Aorta (tissue), 5 donors: ENCODE data around the gene PBX4. TPM values are rescaled to one million over a fixed set of nuclear protein-coding genes. Genes with fewer than 3 reads are reported as not detected.

Experiments
- ATAC-seq: fragments of 200-7000 bp; cut with Tn5 transposase; one replicate; pipeline ENCODE4 v1.9.1; 2022; ENCODE audit warnings: moderate library complexity; ENCODE audit not compliant: low FRiP score
- DNase-seq, 2 donors: peaks; one replicate each; pipeline ENCODE4 v3.0.0-alpha.2; 2020
- H3K27ac ChIP-seq, 2 donors: one replicate each; pipeline ENCODE4 v1.5.1; 2013; ENCODE audit warnings: low read length in 2 of 2, mild to moderate bottlenecking in 2 of 2, moderate library complexity in 2 of 2, control low read depth in 1 of 2, inconsistent platforms in 1 of 2, low read depth in 1 of 2
- H3K27me3 ChIP-seq, 2 donors: one replicate each; pipeline ENCODE4 v1.6.1; 2013; ENCODE audit warnings: control low read depth in 1 of 2, low read length in 1 of 2, mild to moderate bottlenecking in 1 of 2, moderate library complexity in 1 of 2; ENCODE audit not compliant: insufficient read depth in 2 of 2, control insufficient read depth in 1 of 2
- H3K36me3 ChIP-seq, 2 donors: one replicate each; pipeline ENCODE4 v1.6.1; 2013; ENCODE audit warnings: control low read depth in 1 of 2, low read length in 1 of 2, mild to moderate bottlenecking in 1 of 2; ENCODE audit not compliant: insufficient read depth in 2 of 2, control insufficient read depth in 1 of 2
- H3K4me1 ChIP-seq, 2 donors: one replicate each; pipeline ENCODE4 v1.6.1; 2013; ENCODE audit warnings: low read length in 2 of 2, control low read depth in 1 of 2, mild to moderate bottlenecking in 1 of 2, moderate library complexity in 1 of 2; ENCODE audit not compliant: insufficient read depth in 2 of 2, control insufficient read depth in 1 of 2
- H3K4me3 ChIP-seq, 2 donors: one replicate each; pipeline ENCODE4 v1.5.1; 2013; ENCODE audit warnings: low read length in 2 of 2, control low read depth in 1 of 2, mild to moderate bottlenecking in 1 of 2
- H3K9me3 ChIP-seq: one replicate; pipeline ENCODE4 v1.6.1; 2013; ENCODE audit warnings: mild to moderate bottlenecking, low read length; ENCODE audit not compliant: control insufficient read depth
- WGBS, 2 donors: extraction: QIAGEN DNeasy Blood & Tissue Kit; methylation state at CpG; one replicate each; pipeline ENCODE4 v1.1.7; 2013; 5-methylcytosine and 5-hydroxymethylcytosine counted together
- intact Hi-C, 2 donors: fragments of 100-400 bp; cut with DNase I; formaldehyde crosslinking; loops; one replicate each; pipeline versions ENCODE4 v1.14.2 to v1.15.0; 2022
- polyA plus RNA-seq, 2 donors: library from polyadenylated mRNA; stranded (reverse); fragments of 200-250 nt; gene quantifications; one replicate each; pipeline ENCODE4 v1.2.3, GENCODE V29; 2013
- total RNA-seq, 2 donors: library from RNA; stranded (reverse); fragmentation: NEBNext Ultra II Directional; extraction: Animal tissue kit (Norgen Biotek cat#: 25700); gene quantifications; one replicate each; pipeline ENCODE4 v1.2.1, GENCODE V29; 2021
- donor health status: healthy with polysubstance abuse.
- donor health status: Bipolar disorder and iron deficiency.
- donor health status: DM: no; HTN: no; CAD: no.
- donor health status: DM: no; HTN: no; CAD: no.
- donor health status: DM: yes; HTN: yes; CAD: no.

Gene PBX4
- total and polyA plus RNA-seq, 4 donors, result 0.65 to 1.5 (median 1.4) TPM; not detected in 1

DNA sequence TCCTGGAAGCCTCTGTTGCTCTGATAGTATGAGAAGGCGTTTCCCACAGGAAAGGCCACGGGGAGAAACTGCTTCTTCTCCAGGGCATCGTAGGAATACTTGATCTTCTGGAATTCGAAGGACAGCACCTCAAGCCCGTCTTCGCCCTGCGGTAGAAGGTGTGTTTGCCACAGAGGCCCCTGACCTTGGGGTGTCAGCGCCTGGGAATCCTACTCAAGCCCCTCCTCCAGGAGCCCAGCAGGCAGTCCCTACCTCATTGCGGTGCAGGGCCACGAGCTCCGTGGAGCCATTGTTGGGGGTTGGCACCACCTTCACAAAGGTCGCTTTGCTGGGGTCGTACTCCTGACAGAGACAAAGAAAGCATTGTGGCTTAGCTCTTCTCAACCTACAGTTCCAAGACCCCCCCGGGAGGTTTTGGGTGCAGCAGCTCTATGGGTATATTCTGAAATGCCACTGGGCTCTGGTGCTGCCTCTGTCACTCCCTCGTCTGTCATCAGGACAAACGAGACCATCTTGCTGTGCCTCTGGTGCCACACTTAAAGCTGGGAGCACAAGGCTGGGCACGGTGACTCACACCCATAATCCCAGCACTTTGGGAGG is 41.3 kb upstream of the PBX4 start:
- intact Hi-C loops, result loop anchor here in 1 of 2 donors (5.0 to 10.0 kb wide), 2 partner anchors 118 to 165 kb away; partner anchors contain the start of gene ZNF506

DNA sequence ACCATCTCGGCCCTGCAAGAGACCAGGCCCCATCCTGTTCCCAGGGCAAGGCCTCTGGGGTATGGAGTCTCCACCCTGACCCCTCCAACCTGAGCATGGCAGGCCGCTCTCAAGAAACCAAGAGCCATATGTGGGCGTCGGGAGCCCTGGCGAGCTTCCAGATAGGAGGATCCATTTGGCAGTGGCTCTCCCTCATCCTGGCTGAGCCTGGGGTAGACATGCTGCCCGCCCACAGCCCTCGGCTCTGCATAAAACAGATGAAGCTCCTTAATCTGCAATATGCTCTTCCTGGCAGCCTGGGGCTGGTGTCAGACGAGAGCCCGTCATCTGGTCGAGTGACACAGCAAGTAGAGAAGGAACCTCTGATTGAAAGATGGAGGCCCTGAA is 38.9 kb upstream of the PBX4 start:
- no peak for DNase-seq
- ATAC-seq, result no peak
- Histone ChIP-seq H3K4me3 (no peak overlapping the region), H3K4me1 (no peaks in the 10 kb centered on the region), H3K36me3 (peaks cover 5 to 21% of the 10 kb centered on the region in 2 donors), H3K9me3 (no peaks in the 10 kb centered on the region), H3K27me3 (no peaks in the 10 kb centered on the region), H3K27ac (no peak overlapping the region)
- intact Hi-C loops, result no loop called here
- 71 to 72% methylated on average over 10 of the region's 10 CpGs for WGBS, 2 donors

More for the DNA sequence above, 41.3 kb upstream of the PBX4 start:
- Histone ChIP-seq H3K9me3 (no peaks in the 10 kb centered on the region), H3K36me3 (peaks cover 5 to 7% of the 10 kb centered on the region in 2 donors), H3K27me3 (no peaks in the 10 kb centered on the region), H3K4me3 (no peak overlapping the region), H3K4me1 (peaks cover 0 to 1% of the 10 kb centered on the region in 2 donors), H3K27ac (no peak overlapping the region)
- ATAC-seq (no peak), DNase-seq (no peak)
- WGBS, 2 donors, result 87 to 88% methylated on average over 17 of the region's 17 CpGs

DNA sequence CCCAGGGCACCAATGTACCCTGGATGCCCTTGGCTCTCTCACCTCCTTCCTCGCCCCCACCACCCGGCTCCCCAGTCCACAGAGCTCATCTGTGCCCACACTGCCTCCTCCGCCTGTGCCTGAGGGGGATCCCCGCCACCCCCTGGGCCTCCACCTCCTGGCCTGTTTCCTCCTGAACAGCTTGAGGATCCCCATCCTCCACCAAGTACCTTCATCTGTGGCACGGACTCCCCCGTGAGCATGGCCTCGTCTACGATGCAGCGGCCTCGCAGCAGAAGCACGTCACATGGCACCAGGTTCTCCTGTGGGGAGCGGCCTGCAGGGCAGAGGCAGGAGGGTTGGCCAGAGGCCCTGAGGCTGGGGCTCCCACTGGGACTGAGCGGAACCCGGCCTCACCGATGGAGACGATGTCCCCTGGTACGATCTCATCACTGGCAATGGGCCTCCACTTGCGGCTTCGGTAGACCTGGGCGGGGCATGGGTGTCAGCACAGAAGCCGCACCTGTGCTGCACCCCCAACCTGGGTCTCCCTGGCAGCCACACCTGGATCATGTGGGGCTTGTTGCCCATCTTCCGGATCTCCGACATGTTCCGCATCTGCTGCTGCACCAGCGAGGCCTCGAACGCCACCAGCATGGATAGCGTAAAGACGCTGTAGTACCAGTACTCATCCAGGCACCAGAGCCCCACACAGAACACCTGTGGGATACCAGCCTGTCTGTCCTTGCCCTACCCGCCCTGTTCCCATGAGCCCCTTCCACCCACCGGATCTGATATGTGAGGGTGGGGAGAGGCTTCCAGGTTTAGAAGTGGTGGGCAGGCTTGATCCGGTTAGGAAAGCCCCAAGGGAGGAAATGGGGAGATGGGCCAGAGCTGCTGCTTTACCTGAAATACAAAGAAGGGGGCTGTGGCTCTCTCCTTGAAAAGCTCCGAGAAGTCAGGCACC is 38.2 kb upstream of the PBX4 start:
- no peak overlapping the region for H3K4me3 ChIP-seq
- 95% methylated on average over 33 of the region's 33 CpGs for WGBS, 2 donors
- no peak overlapping the region for H3K27ac ChIP-seq
- no peaks in the 10 kb centered on the region for H3K4me1 ChIP-seq
- ATAC-seq, result no peak
- DNase-seq, result no peak
- intact Hi-C loops, result no loop called here
- H3K36me3 ChIP-seq, result peaks cover 5 to 21% of the 10 kb centered on the region in 2 donors
- no peaks in the 10 kb centered on the region for H3K9me3 ChIP-seq
- H3K27me3 ChIP-seq, result no peaks in the 10 kb centered on the region

DNA sequence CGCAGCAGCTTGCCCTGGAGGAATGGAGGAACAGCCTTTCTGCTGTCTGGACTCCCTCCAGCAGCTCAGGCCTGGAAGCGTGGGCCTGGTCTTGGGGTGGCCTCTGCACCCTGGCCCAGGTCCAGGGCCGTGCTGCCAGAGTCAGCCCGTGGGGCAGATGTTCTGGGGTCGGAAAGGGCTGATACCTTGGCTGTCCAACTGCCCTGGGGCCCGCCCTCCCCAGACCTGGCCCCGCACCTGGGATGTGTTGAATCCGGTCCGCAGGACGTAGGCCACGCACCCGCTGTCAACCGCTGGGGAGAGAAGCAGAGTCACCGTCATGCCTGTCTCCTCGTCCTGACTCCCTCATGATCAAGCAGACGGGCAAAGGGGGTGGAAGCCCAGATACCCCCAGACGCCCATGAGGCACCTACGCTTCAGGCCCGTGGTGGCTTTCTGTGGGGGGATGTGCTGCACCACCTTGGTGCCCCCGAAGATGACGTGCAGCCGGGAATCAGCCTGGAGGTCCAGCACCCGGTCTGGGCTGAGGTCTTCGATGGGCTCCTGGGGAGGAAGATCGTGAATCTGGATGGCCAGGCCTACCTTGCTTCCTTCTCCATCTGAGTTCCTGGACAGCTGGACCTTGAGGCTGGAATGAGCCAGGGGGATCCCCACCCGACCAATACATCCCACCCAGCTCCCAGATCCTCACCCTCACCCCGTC is 37.3 kb upstream of the PBX4 start:
- ATAC-seq, result no peak
- H3K36me3 ChIP-seq, result peaks cover 5 to 25% of the 10 kb centered on the region in 2 donors
- DNase-seq, result peak in 1 of 2 donors; percentile 42

DNA sequence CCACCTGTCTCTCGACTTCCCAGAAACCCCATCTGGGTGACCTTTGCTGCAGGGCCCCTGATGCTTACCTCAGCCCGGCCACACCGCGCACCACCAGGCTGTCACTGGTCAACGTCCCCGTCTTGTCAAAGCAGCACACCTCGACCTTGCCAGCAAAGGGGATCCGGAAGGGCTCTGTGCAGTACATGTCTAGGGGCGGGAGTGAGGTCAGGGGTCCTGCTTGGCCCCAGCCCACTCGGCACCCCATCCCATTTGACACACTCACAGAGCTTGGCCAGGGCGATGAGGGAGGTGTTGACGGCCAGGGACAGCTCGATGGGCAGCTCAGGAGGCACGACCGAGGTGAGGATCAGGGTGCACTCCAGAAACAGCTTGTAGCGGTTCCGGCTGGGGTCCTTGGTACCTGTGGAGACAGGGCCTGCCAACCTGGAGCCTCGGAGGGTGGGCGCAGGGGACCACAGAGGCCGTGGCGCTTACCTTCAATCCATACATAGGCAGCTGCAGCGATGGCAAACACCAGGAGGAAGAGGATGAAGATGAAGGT is 36.6 kb upstream of the PBX4 start:
- Histone ChIP-seq H3K9me3 (no peaks in the 10 kb centered on the region), H3K36me3 (peaks cover 5 to 25% of the 10 kb centered on the region in 2 donors), H3K4me1 (no peaks in the 10 kb centered on the region), H3K27ac (no peak overlapping the region), H3K27me3 (no peaks in the 10 kb centered on the region), H3K4me3 (no peak overlapping the region)
- 94 to 98% methylated on average over 22 of the region's 22 CpGs for WGBS, 2 donors
- intact Hi-C loops, result no loop called here
- ATAC-seq (no peak), DNase-seq (peak in 1 of 2 donors; percentile 47)

More for the DNA sequence above, 37.3 kb upstream of the PBX4 start:
- H3K27me3 ChIP-seq, result no peaks in the 10 kb centered on the region
- H3K27ac ChIP-seq, result no peak overlapping the region
- 89 to 92% methylated on average over 27 of the region's 27 CpGs for WGBS, 2 donors
- no peaks in the 10 kb centered on the region for H3K9me3 ChIP-seq
- intact Hi-C loops, result no loop called here
- H3K4me3 ChIP-seq, result no peak overlapping the region
- H3K4me1 ChIP-seq, result no peaks in the 10 kb centered on the region

DNA sequence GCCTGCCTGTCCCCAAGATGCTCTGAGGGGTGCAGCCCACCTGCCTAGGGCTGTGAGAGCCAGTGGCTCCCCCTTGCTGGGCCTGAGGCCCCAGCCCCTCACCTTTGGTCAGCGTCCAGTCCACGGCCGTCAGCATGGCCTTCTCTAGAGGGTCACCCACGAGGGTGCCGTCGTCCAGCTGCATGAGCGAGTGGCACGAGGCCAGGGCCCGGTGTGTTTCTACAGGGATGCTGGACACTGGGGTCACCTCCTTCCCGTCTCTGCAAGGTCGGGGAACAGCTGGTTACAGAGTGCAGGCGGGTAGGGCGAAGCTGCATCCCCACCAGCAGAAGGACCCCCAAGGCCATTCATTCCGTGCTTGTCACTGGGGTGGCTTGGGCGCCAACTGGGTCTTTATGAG is 36.0 kb upstream of the PBX4 start:
- intact Hi-C loops, result no loop called here
- no peaks in the 10 kb centered on the region for H3K4me1 ChIP-seq
- H3K4me3 ChIP-seq, result no peak overlapping the region
- WGBS, 2 donors, result 90 to 93% methylated on average over 15 of the region's 15 CpGs
- H3K36me3 ChIP-seq, result peaks cover 5 to 29% of the 10 kb centered on the region in 2 donors
- H3K9me3 ChIP-seq, result no peaks in the 10 kb centered on the region
- H3K27ac ChIP-seq, result no peak overlapping the region
- peak in 1 of 2 donors; percentile 38 for DNase-seq
- H3K27me3 ChIP-seq, result no peaks in the 10 kb centered on the region
- ATAC-seq, result no peak

DNA sequence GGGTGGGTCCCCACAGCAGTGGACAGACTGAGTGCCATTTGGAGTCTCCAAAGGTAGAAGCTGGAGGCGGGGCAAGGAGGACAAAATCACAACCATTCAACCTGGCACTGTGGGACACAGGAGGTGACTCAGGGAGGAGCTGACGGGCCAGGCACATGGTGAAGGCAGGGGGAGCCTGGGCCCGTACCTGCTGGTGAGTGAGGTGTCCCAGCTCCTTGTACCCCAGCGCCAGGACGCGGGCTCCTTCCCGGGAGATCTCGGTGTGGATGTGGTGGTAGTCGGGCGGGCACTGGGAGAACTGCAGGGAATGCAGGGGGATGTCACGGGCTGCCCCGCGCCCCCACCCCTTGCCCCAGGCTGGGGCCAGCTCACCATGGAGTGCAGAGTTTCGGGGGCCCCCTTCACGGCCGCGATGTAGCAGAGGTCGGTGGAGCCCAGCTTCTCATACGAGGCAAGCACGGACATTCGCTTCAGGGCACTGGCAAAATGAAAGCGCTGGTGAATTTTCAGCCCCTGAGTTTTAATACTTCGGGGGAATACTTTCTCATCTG is 35.2 kb upstream of the PBX4 start:
- ATAC-seq (no peak), DNase-seq (no peak)
- Histone ChIP-seq H3K27me3 (no peaks in the 10 kb centered on the region), H3K4me3 (no peak overlapping the region), H3K27ac (no peak overlapping the region), H3K9me3 (no peaks in the 10 kb centered on the region), H3K4me1 (no peaks in the 10 kb centered on the region), H3K36me3 (peaks cover 5 to 34% of the 10 kb centered on the region in 2 donors)
- WGBS, 2 donors, result 92 to 95% methylated on average over 20 to 23 of the region's 23 CpGs
- intact Hi-C loops, result no loop called here
